Adrenal gland (tissue), 12 donors: ENCODE data around the gene ZNF624. TPM values are rescaled to one million over a fixed set of nuclear protein-coding genes. Genes with fewer than 3 reads are reported as not detected.

Experiments used
- DNase-seq, 7 donors: peaks; one replicate each; pipeline ENCODE4 v3.0.0-alpha.2; 2019 to 2020
- H3K27ac ChIP-seq, 5 donors: fragments of 200-600 bp; sonication (generic) in 4 of 5; 1 replicate in 3 of 5; 2 replicates in 2 of 5; pipeline versions ENCODE4 v1.5.1 to v1.8.0; 2016 to 2020; ENCODE audit warnings: mild to moderate bottlenecking in 1 of 5
- H3K27me3 ChIP-seq: fragments of 200-600 bp; 2 replicates; pipeline ENCODE4 v1.8.0; 2021
- H3K36me3 ChIP-seq, 2 donors: fragments of 200-600 bp; replicated peaks in 1 of 2; 1 replicate in 1 of 2; 2 replicates in 1 of 2; pipeline versions ENCODE4 v1.5.1 to v1.8.0; 2018 to 2022
- H3K4me1 ChIP-seq, 2 donors: fragments of 200-600 bp; replicated peaks in 1 of 2; 1 replicate in 1 of 2; 2 replicates in 1 of 2; pipeline versions ENCODE4 v1.5.1 to v1.8.0; 2018 to 2021
- H3K4me3 ChIP-seq, 4 donors: fragments of 200-600 bp; sonication (generic) in 3 of 4; one replicate each; pipeline ENCODE4 v1.5.1; 2016 to 2018
- H3K9me3 ChIP-seq, 3 donors: fragments of 200-600 bp; sonication (generic) in 1 of 3; replicated peaks in 1 of 3; 1 replicate in 2 of 3; 2 replicates in 1 of 3; pipeline versions ENCODE4 v1.5.1 to v1.8.0; 2016 to 2021
- POLR2A ChIP-seq, 2 donors: fragments of 450-650 bp; IDR thresholded peaks; one replicate each; pipeline ENCODE4 v1.6.1; 2017; ENCODE audit warnings: antibody characterized with exemption in 2 of 2, mild to moderate bottlenecking in 2 of 2, moderate library complexity in 1 of 2
- WGBS, 4 donors: extraction: QIAGEN DNeasy Blood & Tissue Kit in 2 of 4; methylation state at CpG; one replicate each; pipeline versions ENCODE4 v1.1.5 to v1.1.7; 2013 to 2017; 5-methylcytosine and 5-hydroxymethylcytosine counted together
- intact Hi-C, 2 donors: fragments of 100-400 bp; cut with DNase I; formaldehyde crosslinking; loops; one replicate each; pipeline versions ENCODE4 v1.14.1 to v1.15.0; 2022 to 2023
- polyA plus RNA-seq, 3 donors: library from polyadenylated mRNA; stranded (reverse); fragments of 200-250 nt in 2 of 3; fragments of 350-450 nt in 1 of 3; fragmentation: Illumina TruSeq in 1 of 3; extraction: RNeasy Lipid Tissue Mini Kit (QIAGEN cat#74804) in 1 of 3; gene quantifications; one replicate each; pipeline ENCODE4 v1.2.3, GENCODE V29; 2013 to 2014
- total RNA-seq, 9 donors: library from RNA; depleted of rRNA in 4 of 9; stranded (reverse); fragments of >200 nt in 4 of 9; fragments of 120-200 nt in 1 of 9; fragmentation: NEBNext Ultra II Directional in 1 of 9; extraction: Animal tissue kit (Norgen Biotek cat#: 25700) in 1 of 9; gene quantifications; one replicate each; pipeline versions ENCODE4 v1.1.0 to v1.2.4, GENCODE V29; 2013 to 2023
- TF ChIP-seq, protein P1 (sequence below), 6 experiments: fragments of 450-650 bp in 4 of 6; fragments of 200-600 bp in 2 of 6; sonication (generic) in 1 of 6; IDR thresholded peaks; 1 replicate in 5 of 6; 2 replicates in 1 of 6; pipeline versions ENCODE4 v1.5.1 to v1.8.0; 2016 to 2021; ENCODE audit warnings: antibody characterized with exemption in 6 of 6, mild to moderate bottlenecking in 2 of 6, moderate library complexity in 1 of 6
- donor health status: healthy with polysubstance abuse.
- donor health status: Bipolar disorder and iron deficiency.
- donor health status: DM: yes; HTN: yes; CAD: no.
- donor health status: DM: no; HTN: no; CAD: no.
- donor health status: DM: no; HTN: no; CAD: no.
- donor health status: DM: yes; HTN: yes; CAD: no.

The ZNF624 gene
- total and polyA plus RNA-seq, 12 donors: 0.88 to 10.9 (median 3.6) TPM

DNA sequence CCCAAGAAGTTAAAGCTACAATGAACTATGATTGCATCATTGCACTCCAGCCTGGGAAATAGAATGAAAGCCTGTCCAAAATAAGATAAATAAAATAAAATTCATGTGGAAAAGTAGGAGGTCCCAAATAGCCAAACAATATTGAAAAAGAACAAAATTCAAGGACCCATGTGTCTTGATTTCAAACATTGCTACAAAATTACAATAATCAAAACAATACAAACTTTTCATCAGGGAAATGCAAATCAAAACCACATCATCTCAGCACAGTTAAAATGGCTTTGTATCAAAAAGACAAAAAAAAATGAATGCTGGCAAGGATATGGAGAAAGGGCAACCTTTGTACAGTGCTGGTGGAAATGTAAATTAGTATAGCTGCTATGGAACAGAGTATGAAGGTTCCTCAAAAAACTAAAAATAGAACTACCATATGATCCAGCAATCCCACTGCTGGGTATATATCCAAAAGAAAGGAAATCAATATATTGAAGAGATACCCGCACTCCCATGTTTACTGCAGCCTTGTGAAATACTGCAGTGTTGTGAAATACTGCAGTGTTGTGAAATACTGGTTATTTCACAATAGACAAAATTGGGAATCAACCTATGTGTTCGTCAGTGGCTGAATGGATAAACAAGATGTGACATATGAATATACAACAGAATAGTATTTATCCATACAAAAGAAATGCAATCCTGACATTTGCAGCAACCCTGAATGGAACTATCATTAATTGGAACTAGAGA, 60.1 kb downstream of the ZNF624 start:
- intact Hi-C loops: no loop called here
- WGBS, 4 donors: 35 to 39% (median 39%) methylated on average over 2 of the region's 2 CpGs
- Histone ChIP-seq H3K4me1 (peaks cover 0 to 3% of the 10 kb centered on the region in 2 donors), H3K27me3 (no peaks in the 10 kb centered on the region), H3K4me3 (no peak overlapping the region), H3K9me3 (no peaks in the 10 kb centered on the region), H3K27ac (no peak overlapping the region), H3K36me3 (no peaks in the 10 kb centered on the region)
- no peak for TF ChIP-seq POLR2A (IDR thresholded peaks at IDR 0.05)
- TF ChIP-seq, protein P1, sequence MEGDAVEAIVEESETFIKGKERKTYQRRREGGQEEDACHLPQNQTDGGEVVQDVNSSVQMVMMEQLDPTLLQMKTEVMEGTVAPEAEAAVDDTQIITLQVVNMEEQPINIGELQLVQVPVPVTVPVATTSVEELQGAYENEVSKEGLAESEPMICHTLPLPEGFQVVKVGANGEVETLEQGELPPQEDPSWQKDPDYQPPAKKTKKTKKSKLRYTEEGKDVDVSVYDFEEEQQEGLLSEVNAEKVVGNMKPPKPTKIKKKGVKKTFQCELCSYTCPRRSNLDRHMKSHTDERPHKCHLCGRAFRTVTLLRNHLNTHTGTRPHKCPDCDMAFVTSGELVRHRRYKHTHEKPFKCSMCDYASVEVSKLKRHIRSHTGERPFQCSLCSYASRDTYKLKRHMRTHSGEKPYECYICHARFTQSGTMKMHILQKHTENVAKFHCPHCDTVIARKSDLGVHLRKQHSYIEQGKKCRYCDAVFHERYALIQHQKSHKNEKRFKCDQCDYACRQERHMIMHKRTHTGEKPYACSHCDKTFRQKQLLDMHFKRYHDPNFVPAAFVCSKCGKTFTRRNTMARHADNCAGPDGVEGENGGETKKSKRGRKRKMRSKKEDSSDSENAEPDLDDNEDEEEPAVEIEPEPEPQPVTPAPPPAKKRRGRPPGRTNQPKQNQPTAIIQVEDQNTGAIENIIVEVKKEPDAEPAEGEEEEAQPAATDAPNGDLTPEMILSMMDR (IDR thresholded peaks at IDR 0.05): no peak
- DNase-seq: no peak

DNA sequence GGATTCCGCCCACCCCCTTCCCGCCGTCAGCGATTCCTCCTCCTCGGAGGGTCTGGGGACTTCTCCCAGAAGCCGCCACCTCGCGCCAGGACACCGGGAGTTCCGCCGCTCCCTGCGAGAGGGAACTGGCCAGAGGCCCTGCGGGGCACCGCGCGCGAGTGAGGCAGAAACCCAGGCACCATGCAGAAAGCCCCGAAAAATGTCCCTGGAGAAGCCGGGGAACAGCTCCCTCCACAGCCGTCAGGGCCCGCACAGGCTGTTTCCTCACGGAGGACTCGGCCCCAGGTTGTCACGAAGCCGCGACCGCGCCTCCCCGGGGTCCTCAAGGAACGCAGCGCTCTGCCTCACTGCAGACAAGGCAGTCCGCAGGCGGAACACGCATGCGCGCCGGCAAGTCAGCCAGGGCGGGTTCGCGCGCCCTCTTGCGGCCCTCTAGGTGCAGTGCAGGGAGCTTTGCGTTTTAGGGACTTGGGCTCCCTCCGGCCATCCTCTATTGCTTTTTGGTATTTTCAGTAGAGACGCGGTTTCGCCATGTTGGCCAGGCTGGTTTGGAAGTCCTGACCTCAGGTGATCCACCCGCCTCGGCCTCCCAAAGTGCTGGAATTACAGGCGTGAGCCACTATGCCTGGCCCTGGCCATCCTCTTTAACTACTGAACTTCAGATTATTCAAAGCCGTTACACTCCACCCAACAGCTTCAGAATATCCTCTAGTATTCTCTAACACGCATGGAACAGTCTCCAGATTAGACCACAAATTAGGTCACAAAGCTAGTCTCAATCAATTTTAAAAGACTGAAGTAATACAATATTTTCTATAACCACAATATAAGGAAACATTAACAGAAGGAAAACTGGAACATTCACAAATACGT, 64.3 kb downstream of the ZNF624 start:
- H3K27ac ChIP-seq: peak overlapping the region in 4 of 5 donors; percentile 48 to 66 (median 56)
- peak overlapping the region in 3 of 4 donors; percentile 51 to 63 (median 62) for H3K4me3 ChIP-seq
- intact Hi-C loops: loop anchor here (5.0 to 10.0 kb wide), 2 partner anchors 52 to 55 kb away; no protein-coding TSS in a partner anchor
- H3K9me3 ChIP-seq: no peaks in the 10 kb centered on the region
- peak; percentile 88 to 96 (median 90) for DNase-seq
- no peaks in the 10 kb centered on the region for H3K27me3 ChIP-seq
- 5 to 9% (median 6%) methylated on average over 28 to 53 of the region's 53 CpGs for WGBS, 4 donors
- TF ChIP-seq, protein P1 (IDR thresholded peaks at IDR 0.05): peak; percentile 87 to 99 (median 94)
- peak; percentile 24 to 54 for TF ChIP-seq POLR2A (IDR thresholded peaks at IDR 0.05)
- peaks cover 0 to 9% of the 10 kb centered on the region in 2 donors for H3K4me1 ChIP-seq
- no peaks in the 10 kb centered on the region for H3K36me3 ChIP-seq

DNA sequence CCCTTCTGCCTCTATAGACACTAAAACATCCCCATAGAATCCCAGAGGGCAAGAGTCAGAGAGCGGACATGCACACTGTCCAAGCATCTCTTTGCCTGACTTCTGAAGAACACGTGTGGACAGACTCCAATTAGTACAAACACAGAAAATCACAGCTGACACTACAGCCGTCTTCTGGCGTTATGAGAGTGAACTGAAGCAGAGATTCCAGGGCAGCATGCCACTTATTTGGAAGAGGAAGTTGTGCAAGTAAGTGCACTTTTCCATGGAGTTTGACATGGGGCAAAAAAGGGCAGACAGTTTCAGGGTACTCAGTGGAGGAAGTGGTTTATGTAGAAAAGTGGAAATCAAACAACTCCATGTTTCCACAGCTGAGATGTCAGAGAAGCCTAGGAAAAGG, 67.9 kb downstream of the ZNF624 start:
- intact Hi-C loops: loop anchor here (5.0 to 10.0 kb wide), 2 partner anchors 48 to 51 kb away; no protein-coding TSS in a partner anchor
- peaks cover 0 to 9% of the 10 kb centered on the region in 2 donors for H3K4me1 ChIP-seq
- H3K4me3 ChIP-seq: no peak overlapping the region
- peak in 2 of 7 donors; percentile 10 to 29 for DNase-seq
- H3K27me3 ChIP-seq: no peaks in the 10 kb centered on the region
- TF ChIP-seq, protein P1 (IDR thresholded peaks at IDR 0.05): no peak
- TF ChIP-seq POLR2A (IDR thresholded peaks at IDR 0.05): no peak
- no peaks in the 10 kb centered on the region for H3K36me3 ChIP-seq
- WGBS, 4 donors: 41 to 59% (median 53%) methylated on average over 4 of the region's 4 CpGs
- H3K9me3 ChIP-seq: no peaks in the 10 kb centered on the region
- no peak overlapping the region for H3K27ac ChIP-seq
